Amniotic epithelial cell (primary cell): ENCODE results near the gene POLH.
"Not testable (repeated sequence)": the region's sequence is repeated elsewhere in the genome, so short reads cannot be mapped to it uniquely, and the experiment has no call there.

Experiments used
- DNase-seq: peaks from one replicate; pipeline ENCODE4 v3.0.0-alpha.2; 2010; ENCODE audit warnings: low read depth

The POLH gene

GRCh38 chr6:43630980-43631619 is 55.1 kb downstream of the POLH start:
- no peak for DNase-seq

- not testable (repeated sequence) for DNase-seq
Measured at GRCh38 chr6:43633002-43633401, 57.0 kb downstream of the POLH start.

- DNase-seq, result no peak
Measured at GRCh38 chr6:43634702-43635303, 58.8 kb downstream of the POLH start.

GRCh38 chr6:43635387-43636307 is 59.7 kb downstream of the POLH start, which contains the start of gene MAD2L1BP:
MAD2L1BP (plus strand) TSS chr6:43635840; CDS start chr6:43635876, 36 bp downstream.
- peak; percentile 65 for DNase-seq

- DNase-seq, result no peak
Measured at GRCh38 chr6:43636308-43636659, 60.3 kb downstream of the POLH start.

GRCh38 chr6:43639984-43640800 is 64.2 kb downstream of the POLH start:
- no peak for DNase-seq

- peak; percentile 71 for DNase-seq
Measured at GRCh38 chr6:43644940-43645612, 69.1 kb downstream of the POLH start, which contains the start of gene RSPH9. RSPH9 (plus strand) TSS chr6:43645036; CDS start chr6:43645099, 63 bp downstream.

- DNase-seq, result no peak
Measured at GRCh38 chr6:43645613-43645964, 69.6 kb downstream of the POLH start.

GRCh38 chr6:43647613-43648012 is 71.6 kb downstream of the POLH start:
- DNase-seq, result no peak

- no peak for DNase-seq
Measured at GRCh38 chr6:43648248-43648647, 72.3 kb downstream of the POLH start.

GRCh38 chr6:43652822-43653221 is 76.8 kb downstream of the POLH start:
- DNase-seq, result not testable (repeated sequence)

GRCh38 chr6:43657221-43657802 is 81.3 kb downstream of the POLH start:
- no peak for DNase-seq

- no peak for DNase-seq
Measured at GRCh38 chr6:43658161-43658560, 82.2 kb downstream of the POLH start.

GRCh38 chr6:43662948-43663347 is 87.0 kb downstream of the POLH start:
- DNase-seq, result not testable (repeated sequence)
